Hepatocyte (in vitro differentiated cells): ENCODE data around the gene CACYBP. TPM values are rescaled to one million over a fixed set of nuclear protein-coding genes. Genes with fewer than 3 reads are reported as not detected.

ENCODE experiments used
- DNase-seq: peaks from one replicate; pipeline ENCODE4 v3.0.0-alpha.2; 2016; ENCODE audit warnings: low spot score
- H2AFZ ChIP-seq: fragments of 200-600 bp; sonication (generic); 2 replicates; pipeline ENCODE4 v1.6.0; 2016; ENCODE audit warnings: antibody characterized with exemption, mild to moderate bottlenecking
- H3K27ac ChIP-seq: fragments of 200-600 bp; sonication (generic); 2 replicates; pipeline ENCODE4 v1.5.1; 2016; ENCODE audit warnings: mild to moderate bottlenecking
- H3K27me3 ChIP-seq: fragments of 200-600 bp; sonication (generic); 2 replicates; pipeline ENCODE4 v1.6.1; 2016
- H3K36me3 ChIP-seq: fragments of 200-600 bp; sonication (generic); replicated peaks from 2 replicates; pipeline ENCODE4 v1.5.1; 2016; ENCODE audit warnings: low read depth; ENCODE audit not compliant: insufficient read depth
- H3K4me1 ChIP-seq: fragments of 200-600 bp; sonication (generic); 2 replicates; pipeline ENCODE4 v1.5.1; 2016; ENCODE audit warnings: mild to moderate bottlenecking, moderate library complexity; ENCODE audit not compliant: insufficient read depth
- H3K4me2 ChIP-seq: fragments of 200-600 bp; sonication (generic); 2 replicates; pipeline ENCODE4 v1.6.0; 2016
- H3K4me3 ChIP-seq: fragments of 200-600 bp; sonication (generic); 2 replicates; pipeline ENCODE4 v1.5.1; 2016; ENCODE audit warnings: mild to moderate bottlenecking
- H3K79me2 ChIP-seq: fragments of 200-600 bp; sonication (generic); 2 replicates; pipeline ENCODE4 v1.6.0; 2017; ENCODE audit warnings: mild to moderate bottlenecking
- H3K9me2 ChIP-seq: fragments of 200-600 bp; sonication (generic); replicated peaks from 2 replicates; pipeline ENCODE4 v1.6.0; 2017; ENCODE audit warnings: mild to moderate bottlenecking; ENCODE audit not compliant: insufficient read depth
- H3K9me3 ChIP-seq: fragments of 200-600 bp; sonication (generic); 2 replicates; pipeline ENCODE4 v1.5.1; 2016; ENCODE audit warnings: low read depth, mild to moderate bottlenecking
- H4K20me1 ChIP-seq: fragments of 200-600 bp; sonication (generic); 2 replicates; pipeline ENCODE4 v1.6.0; 2016; ENCODE audit warnings: mild to moderate bottlenecking; ENCODE audit not compliant: insufficient read depth, poor library complexity, severe bottlenecking
- EZH2 ChIP-seq: fragments of 200-600 bp; sonication (generic); IDR thresholded peaks from 2 replicates; pipeline ENCODE4 v1.6.1; 2016; ENCODE audit warnings: antibody characterized with exemption, mild to moderate bottlenecking, borderline replicate concordance
- EZH2phosphoT487 ChIP-seq: fragments of 200-600 bp; sonication (generic); IDR thresholded peaks from one replicate; pipeline ENCODE4 v1.6.1; 2018; ENCODE audit warnings: antibody characterized with exemption, mild to moderate bottlenecking, low read depth, moderate library complexity; ENCODE audit not compliant: unreplicated experiment, severe bottlenecking
- WGBS: methylation state at CpG from one replicate; pipeline ENCODE4 v1.1.6; 2016; ENCODE audit warnings: low lambda C conversion rate; ENCODE audit errors: missing lambda C conversion rate; 5-methylcytosine and 5-hydroxymethylcytosine counted together
- polyA plus RNA-seq: library from polyadenylated mRNA; unstranded; fragments of >200 nt; fragmentation: Nextera tagmentation; extraction: Ambion mirVana; gene quantifications from 2 replicates; pipeline ENCODE4 v1.2.1, GENCODE V29; 2016
- total RNA-seq: library from RNA; depleted of rRNA; stranded (reverse); fragments of >200 nt; gene quantifications from 2 replicates; pipeline ENCODE4 v1.2.3, GENCODE V29; 2014
- TF ChIP-seq, protein P1 (sequence below): fragments of 200-600 bp; sonication (generic); IDR thresholded peaks from 2 replicates; pipeline ENCODE4 v1.5.1; 2016; ENCODE audit warnings: antibody characterized with exemption, mild to moderate bottlenecking; ENCODE audit not compliant: poor library complexity

Gene CACYBP
- total and polyA plus RNA-seq, 2 experiments from 2014 or later, result 79.6 to 81.7 TPM

DNA sequence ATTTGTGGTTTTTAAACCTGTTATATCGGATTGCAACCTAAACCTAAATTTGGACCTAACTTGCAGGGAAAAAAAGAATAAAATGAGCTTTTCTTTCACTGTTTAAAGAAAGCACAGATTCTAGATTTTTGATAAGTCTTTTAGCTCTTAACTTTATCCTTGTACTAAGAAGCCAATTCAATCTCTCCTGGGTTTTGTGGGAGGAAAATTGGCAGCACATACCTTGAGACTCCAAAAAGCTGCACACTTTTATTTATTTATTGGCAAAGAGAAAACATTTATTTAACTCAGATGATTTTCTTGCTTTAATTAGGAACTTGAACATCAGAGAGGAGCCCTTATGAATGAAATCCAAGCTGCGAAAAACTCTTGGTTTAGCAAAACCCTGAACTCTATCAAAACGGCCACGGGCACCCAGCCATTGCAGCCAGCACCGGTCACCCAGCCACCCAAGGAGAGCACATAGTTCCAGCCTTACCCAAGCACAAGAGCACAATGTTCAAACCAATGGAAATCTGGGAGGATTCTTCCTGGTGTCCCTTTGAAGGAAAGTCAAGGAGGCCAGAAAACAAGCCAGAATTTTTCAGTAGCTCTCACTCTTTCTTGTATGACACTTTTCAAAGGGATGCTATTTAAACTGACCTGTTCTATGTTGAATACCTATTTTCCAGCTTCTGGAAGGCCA is 10.1 kb upstream of the CACYBP start:
- no peaks in the 10 kb centered on the region for H4K20me1 ChIP-seq
- no peak overlapping the region for H3K27ac ChIP-seq
- H3K79me2 ChIP-seq, result no peaks in the 10 kb centered on the region
- no peaks in the 10 kb centered on the region for H3K27me3 ChIP-seq
- no peaks in the 10 kb centered on the region for H3K36me3 ChIP-seq
- 93% methylated on average over 5 of the region's 5 CpGs for WGBS
- H3K4me3 ChIP-seq, result no peak overlapping the region
- DNase-seq, result no peak
- H3K4me2 ChIP-seq, result peak overlapping the region; percentile 62
- TF ChIP-seq EZH2phosphoT487 (no peak), EZH2 (no peak)
- TF ChIP-seq, protein P1, sequence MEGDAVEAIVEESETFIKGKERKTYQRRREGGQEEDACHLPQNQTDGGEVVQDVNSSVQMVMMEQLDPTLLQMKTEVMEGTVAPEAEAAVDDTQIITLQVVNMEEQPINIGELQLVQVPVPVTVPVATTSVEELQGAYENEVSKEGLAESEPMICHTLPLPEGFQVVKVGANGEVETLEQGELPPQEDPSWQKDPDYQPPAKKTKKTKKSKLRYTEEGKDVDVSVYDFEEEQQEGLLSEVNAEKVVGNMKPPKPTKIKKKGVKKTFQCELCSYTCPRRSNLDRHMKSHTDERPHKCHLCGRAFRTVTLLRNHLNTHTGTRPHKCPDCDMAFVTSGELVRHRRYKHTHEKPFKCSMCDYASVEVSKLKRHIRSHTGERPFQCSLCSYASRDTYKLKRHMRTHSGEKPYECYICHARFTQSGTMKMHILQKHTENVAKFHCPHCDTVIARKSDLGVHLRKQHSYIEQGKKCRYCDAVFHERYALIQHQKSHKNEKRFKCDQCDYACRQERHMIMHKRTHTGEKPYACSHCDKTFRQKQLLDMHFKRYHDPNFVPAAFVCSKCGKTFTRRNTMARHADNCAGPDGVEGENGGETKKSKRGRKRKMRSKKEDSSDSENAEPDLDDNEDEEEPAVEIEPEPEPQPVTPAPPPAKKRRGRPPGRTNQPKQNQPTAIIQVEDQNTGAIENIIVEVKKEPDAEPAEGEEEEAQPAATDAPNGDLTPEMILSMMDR, result no peak
- no peaks in the 10 kb centered on the region for H3K4me1 ChIP-seq
- H3K9me2 ChIP-seq, result no peaks in the 10 kb centered on the region
- no peaks in the 10 kb centered on the region for H3K9me3 ChIP-seq
- H2AFZ ChIP-seq, result no peak overlapping the region

DNA sequence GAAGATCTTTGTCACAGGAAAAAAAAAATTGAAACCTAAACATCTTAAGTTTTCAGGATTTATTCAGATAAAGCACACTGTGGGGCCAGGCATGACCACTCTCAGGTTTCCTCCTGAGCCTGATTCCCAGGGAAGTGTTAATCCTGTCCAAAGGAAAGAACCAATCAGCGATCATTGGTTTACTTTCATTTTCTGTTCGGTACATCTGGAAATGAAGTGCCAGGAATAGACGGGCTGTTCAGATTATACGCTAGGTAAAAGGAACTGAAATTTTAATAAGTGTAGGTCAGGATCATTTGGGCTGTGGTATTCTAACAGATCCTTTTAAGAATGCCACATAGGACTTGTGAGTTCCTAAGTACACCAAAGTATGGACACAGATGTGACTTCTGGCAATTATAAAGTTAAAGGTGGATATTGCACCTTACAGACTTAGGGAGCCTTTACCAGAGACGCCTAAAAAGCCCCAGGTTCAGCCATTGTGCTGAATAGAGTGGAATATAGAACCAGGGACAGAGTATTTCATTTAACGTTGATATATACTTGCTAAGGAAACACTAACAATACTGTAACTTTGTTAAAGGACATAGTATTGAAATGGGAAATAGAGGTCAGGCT is 9.3 kb upstream of the CACYBP start:
- Histone ChIP-seq H3K4me2 (peak overlapping the region; percentile 62), H4K20me1 (no peaks in the 10 kb centered on the region), H3K4me3 (no peak overlapping the region), H3K9me2 (no peaks in the 10 kb centered on the region), H3K9me3 (no peaks in the 10 kb centered on the region), H2AFZ (peak overlapping the region; percentile 24), H3K27ac (no peak overlapping the region), H3K27me3 (no peaks in the 10 kb centered on the region), H3K4me1 (no peaks in the 10 kb centered on the region), H3K36me3 (no peaks in the 10 kb centered on the region), H3K79me2 (no peaks in the 10 kb centered on the region)
- TF ChIP-seq EZH2 (no peak), EZH2phosphoT487 (no peak)
- TF ChIP-seq, protein P1, result no peak
- no peak for DNase-seq
- WGBS, result 73% methylated on average over 6 of the region's 6 CpGs

- WGBS, result 87% methylated on average over 1 of the region's 1 CpG
- no peaks in the 10 kb centered on the region for H3K36me3 ChIP-seq
- H2AFZ ChIP-seq, result no peak overlapping the region
- no peaks in the 10 kb centered on the region for H3K9me2 ChIP-seq
- no peaks in the 10 kb centered on the region for H4K20me1 ChIP-seq
- H3K9me3 ChIP-seq, result no peaks in the 10 kb centered on the region
- no peak overlapping the region for H3K27ac ChIP-seq
- H3K79me2 ChIP-seq, result no peaks in the 10 kb centered on the region
- no peak overlapping the region for H3K4me2 ChIP-seq
- no peaks in the 10 kb centered on the region for H3K4me1 ChIP-seq
- no peaks in the 10 kb centered on the region for H3K27me3 ChIP-seq
- no peak for DNase-seq
- no peak overlapping the region for H3K4me3 ChIP-seq
- TF ChIP-seq, protein P1, result no peak
- no peak for TF ChIP-seq EZH2phosphoT487
- TF ChIP-seq EZH2, result no peak
Measured at GRCh38 chr1:174991473-174991872, 8.3 kb upstream of the CACYBP start.
